ENCODE results near the gene SPATA31C2.
"Not testable (repeated sequence)": the region's sequence is repeated elsewhere in the genome, so short reads cannot be mapped to it uniquely, and the experiment has no call there.

Gene SPATA31C2

GRCh38 chr9:88129556-88129955 is 8.7 kb downstream of the SPATA31C2 start:
- not testable (repeated sequence) for H3K27me3 ChIP-seq (ENCODE audit: control insufficient read depth, insufficient read depth, low read length, poor library complexity, severe bottlenecking); H3K9me3 ChIP-seq (ENCODE audit: control insufficient read depth, low read length); H3K4me3 ChIP-seq (ENCODE audit: insufficient read depth, low read depth, low read length); H3K36me3 ChIP-seq (ENCODE audit: control insufficient read depth, insufficient read depth, low read length); H3K27ac ChIP-seq (ENCODE audit: insufficient read depth, low read depth, low read length, poor library complexity, severe bottlenecking); H3K4me1 ChIP-seq (ENCODE audit: control insufficient read depth, insufficient read depth, low read length)
- 87 to 97% methylated on average over 7 to 9 of the region's 9 CpGs for WGBS, 2 experiments

GRCh38 chr9:88127700-88128300 is 10.5 kb downstream of the SPATA31C2 start:
- not testable (repeated sequence) for H3K36me3 ChIP-seq (ENCODE audit: control insufficient read depth, insufficient read depth, low read length); H3K4me3 ChIP-seq (ENCODE audit: insufficient read depth, low read depth, low read length); H3K4me1 ChIP-seq (ENCODE audit: control insufficient read depth, insufficient read depth, low read length); H3K27ac ChIP-seq (ENCODE audit: insufficient read depth, low read depth, low read length, poor library complexity, severe bottlenecking); H3K27me3 ChIP-seq (ENCODE audit: control insufficient read depth, insufficient read depth, low read length, poor library complexity, severe bottlenecking); H3K9me3 ChIP-seq (ENCODE audit: control insufficient read depth, low read length)
- 93 to 94% methylated on average over 9 to 12 of the region's 13 CpGs for WGBS, 2 experiments

GRCh38 chr9:88123413-88123812 is 14.9 kb downstream of the SPATA31C2 start:
- not testable (repeated sequence) for H3K27me3 ChIP-seq (ENCODE audit: control insufficient read depth, insufficient read depth, low read length, poor library complexity, severe bottlenecking); H3K4me1 ChIP-seq (ENCODE audit: control insufficient read depth, insufficient read depth, low read length); H3K36me3 ChIP-seq (ENCODE audit: control insufficient read depth, insufficient read depth, low read length); H3K9me3 ChIP-seq (ENCODE audit: control insufficient read depth, low read length); H3K4me3 ChIP-seq (ENCODE audit: insufficient read depth, low read depth, low read length); H3K27ac ChIP-seq (ENCODE audit: insufficient read depth, low read depth, low read length, poor library complexity, severe bottlenecking)

- H3K9me3 ChIP-seq (ENCODE audit: control insufficient read depth, low read length); H3K27ac ChIP-seq (ENCODE audit: insufficient read depth, low read depth, low read length, poor library complexity, severe bottlenecking); H3K27me3 ChIP-seq (ENCODE audit: control insufficient read depth, insufficient read depth, low read length, poor library complexity, severe bottlenecking); H3K4me3 ChIP-seq (ENCODE audit: insufficient read depth, low read depth, low read length); H3K36me3 ChIP-seq (ENCODE audit: control insufficient read depth, insufficient read depth, low read length); H3K4me1 ChIP-seq (ENCODE audit: control insufficient read depth, insufficient read depth, low read length): not testable (repeated sequence)
- WGBS, 2 experiments, result 79 to 83% methylated on average over 5 of the region's 5 CpGs
These were observed 20.2 kb downstream of the SPATA31C2 start for GRCh38 chr9:88118121-88118520.

- not testable (repeated sequence) for H3K27ac ChIP-seq (ENCODE audit: insufficient read depth, low read depth, low read length, poor library complexity, severe bottlenecking); H3K9me3 ChIP-seq (ENCODE audit: control insufficient read depth, low read length); H3K4me1 ChIP-seq (ENCODE audit: control insufficient read depth, insufficient read depth, low read length); H3K4me3 ChIP-seq (ENCODE audit: insufficient read depth, low read depth, low read length); H3K27me3 ChIP-seq (ENCODE audit: control insufficient read depth, insufficient read depth, low read length, poor library complexity, severe bottlenecking); H3K36me3 ChIP-seq (ENCODE audit: control insufficient read depth, insufficient read depth, low read length)
- WGBS, 2 experiments, result 93 to 99% methylated on average over 4 to 7 of the region's 13 CpGs
These were observed 23.2 kb downstream of the SPATA31C2 start for GRCh38 chr9:88114968-88115612.

GRCh38 chr9:88114283-88114967 is 23.9 kb downstream of the SPATA31C2 start:
- not testable (repeated sequence) for H3K4me1 ChIP-seq (ENCODE audit: control insufficient read depth, insufficient read depth, low read length); H3K9me3 ChIP-seq (ENCODE audit: control insufficient read depth, low read length)
- WGBS, 2 experiments, result 92% methylated on average over 8 to 11 of the region's 17 CpGs

GRCh38 chr9:88113156-88114130 is 24.8 kb downstream of the SPATA31C2 start:
- H3K36me3 ChIP-seq (ENCODE audit: control insufficient read depth, insufficient read depth, low read length); H3K27me3 ChIP-seq (ENCODE audit: control insufficient read depth, insufficient read depth, low read length, poor library complexity, severe bottlenecking); H3K4me1 ChIP-seq (ENCODE audit: control insufficient read depth, insufficient read depth, low read length); H3K27ac ChIP-seq (ENCODE audit: insufficient read depth, low read depth, low read length, poor library complexity, severe bottlenecking); H3K4me3 ChIP-seq (ENCODE audit: insufficient read depth, low read depth, low read length); H3K9me3 ChIP-seq (ENCODE audit: control insufficient read depth, low read length): not testable (repeated sequence)
- WGBS, 2 experiments, result 92 to 93% methylated on average over 20 to 32 of the region's 38 CpGs

More at GRCh38 chr9:88114283-88114967, 23.9 kb downstream of the SPATA31C2 start:
- not testable (repeated sequence) for H3K4me3 ChIP-seq (ENCODE audit: insufficient read depth, low read depth, low read length); H3K27me3 ChIP-seq (ENCODE audit: control insufficient read depth, insufficient read depth, low read length, poor library complexity, severe bottlenecking); H3K36me3 ChIP-seq (ENCODE audit: control insufficient read depth, insufficient read depth, low read length); H3K27ac ChIP-seq (ENCODE audit: insufficient read depth, low read depth, low read length, poor library complexity, severe bottlenecking)

GRCh38 chr9:88110026-88110425 is 28.2 kb downstream of the SPATA31C2 start:
- no peak overlapping the region for H3K27ac ChIP-seq (ENCODE audit: insufficient read depth, low read depth, low read length, poor library complexity, severe bottlenecking)
- H3K36me3 ChIP-seq (ENCODE audit: control insufficient read depth, insufficient read depth, low read length), result no peaks in the 10 kb centered on the region
- no peaks in the 10 kb centered on the region for H3K4me1 ChIP-seq (ENCODE audit: control insufficient read depth, insufficient read depth, low read length)
- no peaks in the 10 kb centered on the region for H3K9me3 ChIP-seq (ENCODE audit: control insufficient read depth, low read length)
- H3K27me3 ChIP-seq (ENCODE audit: control insufficient read depth, insufficient read depth, low read length, poor library complexity, severe bottlenecking), result no peaks in the 10 kb centered on the region
- 90 to 100% methylated on average over 1 to 2 of the region's 3 CpGs for WGBS, 2 experiments
- H3K4me3 ChIP-seq (ENCODE audit: insufficient read depth, low read depth, low read length), result no peak overlapping the region

- Histone ChIP-seq H3K36me3 (ENCODE audit: control insufficient read depth, insufficient read depth, low read length) (no peaks in the 10 kb centered on the region), H3K9me3 (ENCODE audit: control insufficient read depth, low read length) (no peaks in the 10 kb centered on the region), H3K27me3 (ENCODE audit: control insufficient read depth, insufficient read depth, low read length, poor library complexity, severe bottlenecking) (no peaks in the 10 kb centered on the region), H3K4me3 (ENCODE audit: insufficient read depth, low read depth, low read length) (no peak overlapping the region), H3K27ac (ENCODE audit: insufficient read depth, low read depth, low read length, poor library complexity, severe bottlenecking) (no peak overlapping the region), H3K4me1 (ENCODE audit: control insufficient read depth, insufficient read depth, low read length) (no peaks in the 10 kb centered on the region)
- WGBS, 2 experiments, result 94 to 95% methylated on average over 4 of the region's 4 CpGs
These were observed 29.5 kb downstream of the SPATA31C2 start for GRCh38 chr9:88108779-88109178.

- Histone ChIP-seq H3K36me3 (ENCODE audit: control insufficient read depth, insufficient read depth, low read length) (no peaks in the 10 kb centered on the region), H3K27me3 (ENCODE audit: control insufficient read depth, insufficient read depth, low read length, poor library complexity, severe bottlenecking) (no peaks in the 10 kb centered on the region), H3K4me1 (ENCODE audit: control insufficient read depth, insufficient read depth, low read length) (no peaks in the 10 kb centered on the region), H3K9me3 (ENCODE audit: control insufficient read depth, low read length) (no peaks in the 10 kb centered on the region), H3K27ac (ENCODE audit: insufficient read depth, low read depth, low read length, poor library complexity, severe bottlenecking) (no peak overlapping the region), H3K4me3 (ENCODE audit: insufficient read depth, low read depth, low read length) (no peak overlapping the region)
- 41 to 48% methylated on average over 3 to 4 of the region's 4 CpGs for WGBS, 2 experiments
These were observed 31.8 kb downstream of the SPATA31C2 start for GRCh38 chr9:88106492-88106891.
